Neural cell (in vitro differentiated cells): Measurements from ENCODE around the gene EIF4B. TPM values are rescaled to one million over a fixed set of nuclear protein-coding genes. Genes with fewer than 3 reads are reported as not detected.

Source experiments
- H2AFZ ChIP-seq: fragments of 200-600, 300-800 bp; sonication (generic), shearing (Covaris generic); 2 replicates; pipeline ENCODE4 v1.6.0; 2014; ENCODE audit warnings: low read depth, mild to moderate bottlenecking, antibody characterized with exemption, low read length, moderate library complexity
- H3F3A ChIP-seq: fragments of 200-600 bp; shearing (Covaris generic); 2 replicates; pipeline ENCODE4 v1.6.1; 2016; ENCODE audit warnings: mild to moderate bottlenecking, moderate library complexity, mixed read lengths, antibody characterized with exemption, low read length; ENCODE audit not compliant: insufficient read depth, poor library complexity, severe bottlenecking
- H3K27ac ChIP-seq: fragments of 200-600, 300-800 bp; sonication (generic), shearing (Covaris generic); 2 replicates; pipeline ENCODE4 v1.5.1; 2014; ENCODE audit warnings: mild to moderate bottlenecking, low read length, moderate library complexity
- H3K27me3 ChIP-seq: fragments of 300-800, 200-600 bp; sonication (generic), shearing (Covaris generic); 2 replicates; pipeline ENCODE4 v1.6.0; 2014; ENCODE audit warnings: mild to moderate bottlenecking, low read depth, low read length, moderate library complexity; ENCODE audit not compliant: insufficient read depth
- H3K36me3 ChIP-seq: fragments of 300-800, 200-600 bp; sonication (generic), shearing (Covaris generic); 2 replicates; pipeline ENCODE4 v1.5.1; 2014; ENCODE audit warnings: mild to moderate bottlenecking, antibody characterized with exemption, low read length, moderate library complexity; ENCODE audit not compliant: insufficient read depth
- H3K4me2 ChIP-seq: fragments of 300-800, 200-600 bp; sonication (generic), shearing (Covaris generic); 2 replicates; pipeline ENCODE4 v1.6.0; 2014; ENCODE audit warnings: mild to moderate bottlenecking, low read length
- H3K4me3 ChIP-seq: fragments of 300-800, 200-600 bp; sonication (generic), shearing (Covaris generic); 2 replicates; pipeline ENCODE4 v1.5.1; 2014; ENCODE audit warnings: mild to moderate bottlenecking, low read length, moderate library complexity
- H3K79me2 ChIP-seq: fragments of 200-600 bp; shearing (Covaris generic); replicated peaks from 2 replicates; pipeline ENCODE4 v1.6.0; 2014; ENCODE audit warnings: mild to moderate bottlenecking, low read length, moderate library complexity; ENCODE audit not compliant: insufficient read depth
- H3K9ac ChIP-seq: fragments of 300-800, 200-600 bp; sonication (generic), shearing (Covaris generic); 2 replicates; pipeline ENCODE4 v1.6.1; 2016; ENCODE audit warnings: mild to moderate bottlenecking, low read length, mixed read lengths
- H3K9me2 ChIP-seq: fragments of 200-600 bp; shearing (Covaris generic); 2 replicates; pipeline ENCODE4 v1.6.1; 2016; ENCODE audit warnings: mild to moderate bottlenecking, low read length, mixed read lengths; ENCODE audit not compliant: insufficient read depth
- H3K9me3 ChIP-seq: fragments of 200-600, 300-800 bp; sonication (generic), shearing (Covaris generic); 2 replicates; pipeline ENCODE4 v1.6.1; 2016; ENCODE audit warnings: mild to moderate bottlenecking, mixed run types, low read length, moderate library complexity, mixed read lengths
- H4K20me1 ChIP-seq: fragments of 200-600 bp; shearing (Covaris generic); 2 replicates; pipeline ENCODE4 v1.6.1; 2016; ENCODE audit warnings: mild to moderate bottlenecking, mixed run types; ENCODE audit not compliant: insufficient read depth
- CTCF ChIP-seq: fragments of 450-650 bp; IDR thresholded peaks from 2 replicates; pipeline ENCODE4 v1.5.1; 2014; ENCODE audit warnings: antibody characterized with exemption, mild to moderate bottlenecking, moderate library complexity; ENCODE audit not compliant: poor library complexity, severe bottlenecking
- EP300 ChIP-seq: fragments of 450-650 bp; conservative IDR thresholded peaks from 2 replicates; pipeline ENCODE4 v1.6.1; 2014; ENCODE audit warnings: antibody characterized with exemption, mild to moderate bottlenecking, moderate library complexity; ENCODE audit not compliant: poor library complexity, severe bottlenecking
- EZH2 ChIP-seq: fragments of 200-600, 300-800 bp; shearing (Covaris generic), sonication (generic); IDR thresholded peaks from 2 replicates; pipeline ENCODE4 v1.6.1; 2014; ENCODE audit warnings: antibody characterized with exemption, low read length, borderline replicate concordance, mild to moderate bottlenecking; ENCODE audit not compliant: insufficient read depth, poor library complexity, severe bottlenecking
- MXI1 ChIP-seq: fragments of 450-650 bp; conservative IDR thresholded peaks from 2 replicates; pipeline ENCODE4 v1.6.1; 2014; ENCODE audit warnings: antibody characterized with exemption, mild to moderate bottlenecking; ENCODE audit not compliant: poor library complexity, severe bottlenecking
- POLR2AphosphoS5 ChIP-seq: IDR thresholded peaks from 2 replicates; pipeline ENCODE4 v1.6.1; 2012
- RAD21 ChIP-seq: fragments of 450-650 bp; conservative IDR thresholded peaks from 2 replicates; pipeline ENCODE4 v1.6.1; 2014; ENCODE audit warnings: antibody characterized with exemption, mild to moderate bottlenecking, moderate library complexity
- REST ChIP-seq: IDR thresholded peaks from 2 replicates; pipeline ENCODE4 v1.6.1; 2012; ENCODE audit warnings: borderline replicate concordance
- SMC3 ChIP-seq: fragments of 450-650 bp; conservative IDR thresholded peaks from 2 replicates; pipeline ENCODE4 v1.6.1; 2014; ENCODE audit warnings: antibody characterized with exemption, mild to moderate bottlenecking, moderate library complexity; ENCODE audit not compliant: poor library complexity
- TAF1 ChIP-seq: IDR thresholded peaks from 2 replicates; pipeline ENCODE4 v1.6.1; 2012; ENCODE audit warnings: low read depth
- polyA plus RNA-seq: library from polyadenylated mRNA; depleted of rRNA; stranded (reverse); fragments of >200 nt; gene quantifications from 2 replicates; pipeline ENCODE4 v1.2.3, GENCODE V29; 2014

EIF4B gene
- polyA plus RNA-seq, 1 donor from 2014 or later: 333 TPM

DNA sequence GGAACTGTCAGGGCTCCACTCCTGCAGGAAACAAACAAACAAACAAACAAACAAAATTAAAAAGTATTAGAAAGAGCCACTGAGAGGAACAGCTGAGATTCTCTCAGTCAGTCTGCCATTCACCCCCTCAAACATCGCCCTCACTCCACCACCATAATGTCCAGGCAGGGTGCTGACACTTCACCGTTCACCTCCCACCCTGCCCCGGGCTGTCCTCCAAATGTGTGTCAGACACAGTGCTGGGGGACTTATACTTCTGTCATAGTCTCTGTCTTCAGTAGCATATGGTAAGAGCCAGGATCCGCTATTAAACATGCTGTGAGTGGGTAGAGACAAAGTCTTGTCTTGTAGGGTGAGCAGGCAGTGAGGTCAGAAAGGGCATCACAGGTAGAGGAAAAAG lies 29.1 kb upstream of the EIF4B start:
- Histone ChIP-seq H3K9ac (no peak overlapping the region), H3K27ac (no peak overlapping the region), H3K4me2 (no peak overlapping the region), H3K9me3 (no peaks in the 10 kb centered on the region), H3K4me3 (no peak overlapping the region), H3K27me3 (no peaks in the 10 kb centered on the region), H3K79me2 (no peaks in the 10 kb centered on the region), H3K9me2 (no peaks in the 10 kb centered on the region), H4K20me1 (no peaks in the 10 kb centered on the region), H3K36me3 (no peaks in the 10 kb centered on the region), H2AFZ (no peak overlapping the region), H3F3A (no peaks in the 10 kb centered on the region)
- TF ChIP-seq REST: no peak
- no peak for TF ChIP-seq SMC3
- TF ChIP-seq EP300: no peak
- no peak for TF ChIP-seq EZH2
- TF ChIP-seq CTCF: no peak
- TF ChIP-seq TAF1: no peak
- TF ChIP-seq POLR2AphosphoS5: no peak
- TF ChIP-seq RAD21: no peak
- TF ChIP-seq MXI1: no peak

- Histone ChIP-seq H3K27ac (no peak overlapping the region), H3K9ac (no peak overlapping the region), H2AFZ (no peak overlapping the region), H3K4me2 (no peak overlapping the region), H3K79me2 (no peaks in the 10 kb centered on the region), H3F3A (no peaks in the 10 kb centered on the region), H3K9me3 (no peaks in the 10 kb centered on the region), H3K36me3 (no peaks in the 10 kb centered on the region), H3K4me3 (no peak overlapping the region), H4K20me1 (no peaks in the 10 kb centered on the region), H3K9me2 (no peaks in the 10 kb centered on the region), H3K27me3 (no peaks in the 10 kb centered on the region)
- TF ChIP-seq EZH2: no peak
- no peak for TF ChIP-seq CTCF
- no peak for TF ChIP-seq RAD21
- TF ChIP-seq SMC3: no peak
- no peak for TF ChIP-seq REST
- TF ChIP-seq POLR2AphosphoS5: no peak
- no peak for TF ChIP-seq EP300
- no peak for TF ChIP-seq TAF1
- no peak for TF ChIP-seq MXI1
Observed at GRCh38 chr12:52980096-52980649, 26.1 kb upstream of the EIF4B start.
